Daoy (cell line): ENCODE data around the gene CYP4F8. TPM values are rescaled to one million over a fixed set of nuclear protein-coding genes. Genes with fewer than 3 reads are reported as not detected.
"Not testable (repeated sequence)": the region's sequence is repeated elsewhere in the genome, so short reads cannot be mapped to it uniquely, and the experiment has no call there.

Experiments
- DNase-seq: peaks from one replicate; pipeline ENCODE4 v3.0.0-alpha.2; 2015; ENCODE audit warnings: low read depth
- total RNA-seq: library from RNA; depleted of rRNA; stranded (reverse); fragments of >200 nt; shearing (Covaris generic); gene quantifications from 2 replicates; pipeline ENCODE4 v1.2.3, GENCODE V29; 2014

CYP4F8 gene
- total RNA-seq, 1 experiment from 2014 or later, result not detected

GRCh38 chr19:15644066-15644741 lies 29.2 kb downstream of the CYP4F8 start:
- no peak for DNase-seq

- no peak for DNase-seq
Observed at GRCh38 chr19:15644816-15645215, 29.8 kb downstream of the CYP4F8 start.

DNA sequence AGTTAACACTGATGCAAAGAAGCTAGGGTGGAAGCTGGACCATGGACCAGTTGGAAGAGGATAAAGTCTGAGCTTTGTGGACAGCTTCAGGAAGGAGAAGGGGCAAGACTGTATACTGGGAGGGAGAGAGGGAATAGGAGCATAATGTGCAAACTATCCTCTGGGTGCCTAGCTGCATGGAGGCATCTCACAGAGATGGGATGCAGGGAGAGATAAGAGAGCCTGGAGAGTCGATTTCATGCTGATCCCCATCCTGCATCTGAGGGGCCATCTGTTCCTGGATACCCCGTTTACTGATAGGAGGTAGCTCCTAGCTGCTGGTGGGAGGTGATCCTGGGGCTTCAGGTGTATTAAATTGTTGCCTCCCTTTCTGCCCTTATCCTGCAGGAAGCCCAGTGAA lies 34.5 kb downstream of the CYP4F8 start:
- DNase-seq, result no peak

DNA sequence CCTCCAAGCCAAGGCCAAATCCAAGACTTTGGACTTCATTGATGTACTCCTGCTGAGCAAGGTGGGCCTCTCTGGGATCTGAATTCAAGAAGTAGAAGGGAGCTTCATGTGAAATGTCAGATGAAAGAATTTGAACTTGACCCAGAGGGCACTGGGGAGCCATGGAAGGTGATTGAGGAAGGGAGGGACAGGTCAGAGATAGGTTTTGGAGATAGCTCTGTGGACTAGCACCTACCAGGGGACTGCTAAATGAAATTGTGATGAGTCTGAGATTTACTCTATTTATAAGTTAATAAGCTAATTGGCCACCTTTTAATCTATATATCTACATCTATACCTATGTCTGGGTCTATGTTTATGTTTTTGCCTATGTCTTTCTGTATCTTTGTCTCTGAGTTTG lies 35.1 kb downstream of the CYP4F8 start:
- DNase-seq, result not testable (repeated sequence)

- DNase-seq, result no peak
Observed at GRCh38 chr19:15651791-15652190, 36.8 kb downstream of the CYP4F8 start.

- DNase-seq, result no peak
Observed at GRCh38 chr19:15652559-15653278, 37.7 kb downstream of the CYP4F8 start.

DNA sequence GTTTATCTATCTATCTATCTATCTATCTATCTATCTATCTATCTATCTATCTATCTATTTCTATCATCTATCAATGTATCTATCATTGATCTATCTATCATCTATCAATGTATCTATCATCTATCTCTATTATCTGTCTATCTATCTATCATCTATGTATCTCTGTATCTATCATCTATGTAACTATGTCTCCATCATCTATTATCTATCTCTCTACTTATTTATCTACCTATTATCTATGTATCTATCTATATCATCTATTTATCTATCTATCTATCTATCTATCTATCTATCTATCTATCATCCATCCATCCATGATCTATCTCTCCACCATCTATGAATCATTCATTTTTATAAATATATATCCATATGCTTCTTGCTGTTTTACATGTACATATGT lies 41.4 kb downstream of the CYP4F8 start:
- DNase-seq, result no peak

- no peak for DNase-seq
Observed at GRCh38 chr19:15663247-15663646, 48.2 kb downstream of the CYP4F8 start.

- DNase-seq, result no peak
Observed at GRCh38 chr19:15666186-15666585, 51.2 kb downstream of the CYP4F8 start.

DNA sequence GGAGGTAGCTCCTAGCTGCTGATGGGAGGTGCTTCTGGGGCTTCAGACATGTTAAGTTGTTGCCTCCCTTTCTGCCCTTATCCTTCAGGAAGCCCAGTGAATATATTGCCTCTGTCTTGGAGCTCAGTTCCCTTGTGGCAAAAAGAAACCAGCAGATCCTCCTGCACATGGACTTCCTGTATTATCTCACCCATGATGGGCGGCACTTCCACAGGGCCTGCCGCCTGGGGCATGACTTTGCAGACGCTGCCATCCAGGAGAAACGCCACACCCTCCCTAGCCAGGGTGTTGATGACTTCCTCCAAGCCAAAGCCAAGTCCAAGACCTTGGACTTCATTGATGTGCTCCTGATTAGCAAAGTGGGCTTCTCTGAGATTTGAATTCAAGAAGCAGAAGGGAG lies 51.9 kb downstream of the CYP4F8 start:
- DNase-seq, result no peak

GRCh38 chr19:15669440-15669839 lies 54.4 kb downstream of the CYP4F8 start:
- DNase-seq, result no peak

- DNase-seq, result no peak
Observed at GRCh38 chr19:15669891-15670290, 54.9 kb downstream of the CYP4F8 start.

DNA sequence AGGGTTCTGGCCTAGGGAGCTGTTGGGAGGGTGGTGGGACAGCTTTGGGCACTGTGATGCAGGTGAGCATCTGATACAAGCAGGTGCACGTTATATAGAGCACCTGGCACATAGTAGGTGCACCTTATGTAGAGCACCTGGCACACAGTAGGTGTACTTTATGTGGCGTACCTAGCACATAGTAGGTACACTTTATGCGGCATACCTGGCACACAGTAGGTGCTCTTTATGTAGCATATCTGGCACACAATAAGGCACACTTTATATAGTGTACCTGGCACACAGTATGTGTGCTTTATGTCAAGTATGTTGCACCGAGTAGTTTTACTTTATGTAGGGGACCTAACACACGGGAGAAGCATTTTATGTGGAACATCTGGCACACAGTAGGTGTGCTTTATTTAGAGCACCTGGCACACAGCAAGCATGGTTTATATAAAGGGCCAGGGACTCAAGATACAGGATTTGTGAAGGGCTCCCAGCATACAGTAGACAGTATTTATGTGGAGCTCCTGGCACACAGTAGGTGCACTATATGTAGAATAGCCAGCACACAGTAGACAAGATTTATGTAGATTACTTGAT lies 56.3 kb downstream of the CYP4F8 start:
- DNase-seq, result no peak

GRCh38 chr19:15671891-15672579 lies 57.0 kb downstream of the CYP4F8 start:
- no peak for DNase-seq

DNA sequence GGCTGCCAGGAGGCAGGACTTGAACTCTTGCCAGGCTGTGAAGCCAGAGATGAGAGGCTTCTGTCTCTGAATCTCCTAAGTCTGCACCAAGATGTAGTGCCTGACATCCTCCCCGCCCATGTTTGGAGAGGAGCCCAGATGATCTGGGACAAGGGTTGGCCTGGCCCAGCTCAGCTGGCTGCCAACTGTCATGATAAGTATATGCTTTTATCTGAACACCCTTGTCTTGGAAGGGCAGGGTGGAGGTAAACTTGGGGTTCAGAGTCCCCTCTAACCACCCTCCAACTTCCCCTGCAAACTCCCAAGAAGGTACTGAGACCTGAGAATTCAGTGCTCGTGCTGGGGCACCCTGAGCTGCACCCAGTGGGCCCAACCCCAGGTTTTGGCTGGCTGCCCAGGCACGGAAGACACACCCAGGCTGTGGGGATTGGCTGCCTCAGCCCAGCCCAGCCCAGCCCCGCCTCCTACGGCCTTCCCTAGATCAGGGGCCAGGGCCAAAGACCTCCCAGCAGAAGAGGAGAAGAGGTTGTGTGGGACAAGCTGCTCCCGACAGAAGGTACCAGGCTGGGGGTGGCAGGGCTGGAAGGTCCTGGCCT lies 57.7 kb downstream of the CYP4F8 start, which contains the start of gene CYP4F12:
Gene CYP4F12, plus strand, starts transcription at position 508 of the 596 bp plus-strand sequence. CDS start 443 bp downstream, outside the sequence.
- DNase-seq, result peak; percentile 35

- peak; percentile 4 for DNase-seq
Observed at GRCh38 chr19:15673176-15673654, 58.2 kb downstream of the CYP4F8 start.

- DNase-seq, result peak; percentile 54
Observed at GRCh38 chr19:15675560-15675959, 60.5 kb downstream of the CYP4F8 start.

GRCh38 chr19:15679089-15679488 lies 64.1 kb downstream of the CYP4F8 start:
- DNase-seq, result no peak

- not testable (repeated sequence) for DNase-seq
Observed at GRCh38 chr19:15679865-15680264, 64.8 kb downstream of the CYP4F8 start.
